HepG2 (cell line): ENCODE measurements around the gene DSTYK. TPM values are rescaled to one million over a fixed set of nuclear protein-coding genes. Genes with fewer than 3 reads are reported as not detected.
A peak's percentile ranks its signal among the peaks of the same experiment; 100 is the strongest.

ENCODE experiments used
- BCL6 ChIP-seq: IDR thresholded peaks from 2 replicates; pipeline ENCODE4 v1.6.1; 2016; ENCODE audit warnings: missing genetic modification reagents, missing compliant biosample characterization
- CREM ChIP-seq, 2 experiments: sonication (generic) in 1 of 2; formaldehyde crosslinking in 1 of 2; IDR thresholded peaks; 2 replicates each; pipeline versions ENCODE4 v1.4.0 to v1.6.1; 2016 to 2020; ENCODE audit warnings: antibody characterized with exemption in 1 of 2, mild to moderate bottlenecking in 1 of 2, missing genetic modification reagents in 1 of 2
- MYNN ChIP-seq: sonication (generic); formaldehyde crosslinking; IDR thresholded peaks from 2 replicates; pipeline ENCODE4 v1.4.0; 2020; ENCODE audit warnings: mild to moderate bottlenecking, low read depth, missing genetic modification reagents
- PTBP1 ChIP-seq: fragments of 200-400 bp; formaldehyde crosslinking; IDR thresholded peaks from 2 replicates; pipeline ENCODE4 v1.6.1; 2018; ENCODE audit warnings: low read length, low read depth; ENCODE audit not compliant: poor library complexity, severe bottlenecking
- RARG ChIP-seq: sonication (generic); formaldehyde crosslinking; IDR thresholded peaks from 2 replicates; pipeline ENCODE4 v1.4.0; 2020; ENCODE audit warnings: low read depth, mild to moderate bottlenecking, missing genetic modification reagents
- RELA ChIP-seq: sonication (generic); formaldehyde crosslinking; IDR thresholded peaks from 2 replicates; pipeline ENCODE4 v1.4.0; 2020; ENCODE audit warnings: missing genetic modification reagents
- RXRB ChIP-seq: IDR thresholded peaks from 2 replicates; pipeline ENCODE4 v1.6.1; 2016; ENCODE audit warnings: borderline replicate concordance, missing genetic modification reagents, missing compliant biosample characterization
- SP5 ChIP-seq: IDR thresholded peaks from 2 replicates; pipeline ENCODE4 v1.6.1; 2016; ENCODE audit warnings: low read depth, borderline replicate concordance
- ZNF232 ChIP-seq: sonication (generic); formaldehyde crosslinking; IDR thresholded peaks from 2 replicates; pipeline ENCODE4 v1.4.0; 2020; ENCODE audit warnings: missing genetic modification reagents, borderline replicate concordance
- ZNF652 ChIP-seq: IDR thresholded peaks from 2 replicates; pipeline ENCODE4 v1.6.1; 2016; ENCODE audit warnings: low read depth, borderline replicate concordance
- ZNF883 ChIP-seq: sonication (generic); formaldehyde crosslinking; IDR thresholded peaks from 2 replicates; pipeline ENCODE4 v1.5.1; 2020; ENCODE audit warnings: mild to moderate bottlenecking, missing genetic modification reagents; ENCODE audit errors: not compliant biosample characterization
- polyA plus RNA-seq, 8 experiments: library from polyadenylated mRNA; depleted of rRNA in 3 of 8; stranded (reverse) in 7 of 8; unstranded in 1 of 8; fragments of >200 nt; fragmentation: Illumina TruSeq in 4 of 8; extraction: Trizol in 4 of 8; gene quantifications; 2 replicates each; pipeline versions ENCODE4 v1.2.1 to v1.2.3, GENCODE V29; 2011 to 2016; ENCODE audit warnings: low read depth in 4 of 8, missing spikeins in 1 of 8, mixed read lengths in 1 of 8; ENCODE audit not compliant: insufficient read depth in 1 of 8
- total RNA-seq, 5 experiments: library from RNA; depleted of rRNA; stranded (reverse); fragments of >200 nt; fragmentation: Illumina TruSeq; extraction: Trizol; gene quantifications; 2 replicates each; pipeline ENCODE4 v1.2.3, GENCODE V29; 2016; ENCODE audit warnings: low read depth in 1 of 5
- TF ChIP-seq, protein P1 (sequence below): sonication (generic); formaldehyde crosslinking; IDR thresholded peaks from 2 replicates; pipeline ENCODE4 v1.4.0; 2020; ENCODE audit warnings: low read depth, missing genetic modification reagents
- TF ChIP-seq, protein P2 (sequence below): sonication (generic); formaldehyde crosslinking; IDR thresholded peaks from 2 replicates; pipeline ENCODE4 v1.5.1; 2020; ENCODE audit warnings: missing genetic modification reagents, mild to moderate bottlenecking, borderline replicate concordance
- TF ChIP-seq, protein P3 (sequence below): sonication (generic); formaldehyde crosslinking; IDR thresholded peaks from 2 replicates; pipeline ENCODE4 v1.5.1; 2020; ENCODE audit warnings: mild to moderate bottlenecking, moderate library complexity, missing genetic modification reagents
- TF ChIP-seq, protein P4 (sequence below): sonication (generic); formaldehyde crosslinking; IDR thresholded peaks from 2 replicates; pipeline ENCODE4 v1.5.0; 2020; ENCODE audit warnings: mild to moderate bottlenecking, low read depth, missing genetic modification reagents, borderline replicate concordance
- TF ChIP-seq, protein P5 (sequence below): sonication (generic); formaldehyde crosslinking; IDR thresholded peaks from 2 replicates; pipeline ENCODE4 v1.4.0; 2020; ENCODE audit warnings: missing genetic modification reagents
- TF ChIP-seq, protein P6 (sequence below): sonication (generic); formaldehyde crosslinking; IDR thresholded peaks from 2 replicates; pipeline ENCODE4 v1.8.0; 2022; ENCODE audit warnings: mild to moderate bottlenecking, missing genetic modification reagents

The DSTYK gene
- total and polyA plus RNA-seq, 2 of the 13 experiments (the other 11 are each of a cell fraction or from before 2014, with no cell fraction given) = 2.6 to 4.8 TPM

DNA sequence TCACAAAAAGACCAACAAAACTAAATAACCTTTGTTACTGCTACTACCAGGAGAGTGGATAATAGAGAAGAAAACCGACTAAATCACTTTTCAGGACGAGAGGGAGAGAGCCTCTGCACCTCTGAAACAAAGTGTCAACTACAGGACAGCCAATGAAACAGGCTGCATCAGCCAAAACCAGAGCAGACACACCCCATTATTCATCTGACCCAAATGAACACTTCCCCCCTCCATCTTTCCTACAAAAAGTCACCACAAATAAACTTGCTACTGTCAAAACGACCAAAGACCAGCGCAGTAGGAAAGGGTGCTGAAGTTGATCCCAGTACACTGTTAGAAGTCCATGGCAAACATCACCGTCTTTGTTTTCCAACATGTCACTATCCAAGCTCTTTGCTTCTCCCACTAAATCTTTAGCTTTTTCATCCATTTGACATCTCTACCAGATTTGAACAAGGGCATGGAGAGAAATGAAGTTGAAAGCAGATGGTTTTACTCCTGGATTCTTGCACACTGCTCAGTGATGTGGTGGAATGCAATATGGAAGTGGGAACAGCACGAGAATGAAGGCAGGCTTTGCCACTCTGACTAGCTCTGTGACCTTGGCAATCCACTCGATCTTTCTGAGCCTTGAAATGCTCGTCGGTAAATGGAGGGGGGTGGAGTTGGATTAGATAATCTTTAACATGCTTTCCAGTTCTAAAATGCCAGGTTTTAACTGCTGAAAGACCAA lies 20.5 kb downstream of the DSTYK start (continued):
- TF ChIP-seq ZNF883 (no peak), ZNF232 (no peak), RELA (CRISPR knock-in tag) (no peak), RARG (CRISPR knock-in tag) (no peak), PTBP1 (no peak), CREM (IDR thresholded peaks at IDR 0.05) (no peak), CREM (CRISPR knock-in tag; IDR thresholded peaks at IDR 0.05) (no peak), ZNF652 (no peak), RXRB (CRISPR knock-in tag) (peak; percentile 32; the same call in 1 of the 2 replicates), SP5 (CRISPR knock-in tag) (peak; percentile 70; the same call in 1 of the 2 replicates), BCL6 (CRISPR knock-in tag) (peak; percentile 58), MYNN (no peak)
- TF ChIP-seq, protein P1, sequence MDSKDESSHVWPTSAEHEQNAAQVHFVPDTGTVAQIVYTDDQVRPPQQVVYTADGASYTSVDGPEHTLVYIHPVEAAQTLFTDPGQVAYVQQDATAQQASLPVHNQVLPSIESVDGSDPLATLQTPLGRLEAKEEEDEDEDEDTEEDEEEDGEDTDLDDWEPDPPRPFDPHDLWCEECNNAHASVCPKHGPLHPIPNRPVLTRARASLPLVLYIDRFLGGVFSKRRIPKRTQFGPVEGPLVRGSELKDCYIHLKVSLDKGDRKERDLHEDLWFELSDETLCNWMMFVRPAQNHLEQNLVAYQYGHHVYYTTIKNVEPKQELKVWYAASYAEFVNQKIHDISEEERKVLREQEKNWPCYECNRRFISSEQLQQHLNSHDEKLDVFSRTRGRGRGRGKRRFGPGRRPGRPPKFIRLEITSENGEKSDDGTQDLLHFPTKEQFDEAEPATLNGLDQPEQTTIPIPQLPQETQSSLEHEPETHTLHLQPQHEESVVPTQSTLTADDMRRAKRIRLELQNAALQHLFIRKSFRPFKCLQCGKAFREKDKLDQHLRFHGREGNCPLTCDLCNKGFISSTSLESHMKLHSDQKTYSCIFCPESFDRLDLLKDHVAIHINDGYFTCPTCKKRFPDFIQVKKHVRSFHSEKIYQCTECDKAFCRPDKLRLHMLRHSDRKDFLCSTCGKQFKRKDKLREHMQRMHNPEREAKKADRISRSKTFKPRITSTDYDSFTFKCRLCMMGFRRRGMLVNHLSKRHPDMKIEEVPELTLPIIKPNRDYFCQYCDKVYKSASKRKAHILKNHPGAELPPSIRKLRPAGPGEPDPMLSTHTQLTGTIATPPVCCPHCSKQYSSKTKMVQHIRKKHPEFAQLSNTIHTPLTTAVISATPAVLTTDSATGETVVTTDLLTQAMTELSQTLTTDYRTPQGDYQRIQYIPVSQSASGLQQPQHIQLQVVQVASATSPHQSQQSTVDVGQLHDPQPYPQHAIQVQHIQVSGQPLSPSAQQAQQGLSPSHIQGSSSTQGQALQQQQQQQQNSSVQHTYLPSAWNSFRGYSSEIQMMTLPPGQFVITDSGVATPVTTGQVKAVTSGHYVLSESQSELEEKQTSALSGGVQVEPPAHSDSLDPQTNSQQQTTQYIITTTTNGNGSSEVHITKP (CRISPR knock-in tag) = no peak
- TF ChIP-seq, protein P2, sequence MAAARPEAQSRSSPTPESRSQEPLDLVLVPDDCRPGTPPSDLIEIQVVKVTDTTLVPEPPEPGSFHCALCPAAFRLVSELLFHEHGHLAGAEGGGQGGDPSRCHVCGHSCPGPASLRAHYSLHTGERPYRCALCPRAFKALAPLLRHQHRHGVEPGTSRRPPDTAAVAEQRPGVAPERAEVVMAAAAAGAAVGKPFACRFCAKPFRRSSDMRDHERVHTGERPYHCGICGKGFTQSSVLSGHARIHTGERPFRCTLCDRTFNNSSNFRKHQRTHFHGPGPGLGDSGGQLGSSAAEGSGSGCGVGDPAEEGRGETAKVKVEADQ = no peak
- TF ChIP-seq, protein P3, sequence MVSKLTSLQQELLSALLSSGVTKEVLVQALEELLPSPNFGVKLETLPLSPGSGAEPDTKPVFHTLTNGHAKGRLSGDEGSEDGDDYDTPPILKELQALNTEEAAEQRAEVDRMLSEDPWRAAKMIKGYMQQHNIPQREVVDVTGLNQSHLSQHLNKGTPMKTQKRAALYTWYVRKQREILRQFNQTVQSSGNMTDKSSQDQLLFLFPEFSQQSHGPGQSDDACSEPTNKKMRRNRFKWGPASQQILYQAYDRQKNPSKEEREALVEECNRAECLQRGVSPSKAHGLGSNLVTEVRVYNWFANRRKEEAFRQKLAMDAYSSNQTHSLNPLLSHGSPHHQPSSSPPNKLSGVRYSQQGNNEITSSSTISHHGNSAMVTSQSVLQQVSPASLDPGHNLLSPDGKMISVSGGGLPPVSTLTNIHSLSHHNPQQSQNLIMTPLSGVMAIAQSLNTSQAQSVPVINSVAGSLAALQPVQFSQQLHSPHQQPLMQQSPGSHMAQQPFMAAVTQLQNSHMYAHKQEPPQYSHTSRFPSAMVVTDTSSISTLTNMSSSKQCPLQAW (CRISPR knock-in tag) = peak; percentile 69
- TF ChIP-seq, protein P4, sequence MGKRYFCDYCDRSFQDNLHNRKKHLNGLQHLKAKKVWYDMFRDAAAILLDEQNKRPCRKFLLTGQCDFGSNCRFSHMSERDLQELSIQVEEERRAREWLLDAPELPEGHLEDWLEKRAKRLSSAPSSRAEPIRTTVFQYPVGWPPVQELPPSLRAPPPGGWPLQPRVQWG = no peak
- TF ChIP-seq, protein P5, sequence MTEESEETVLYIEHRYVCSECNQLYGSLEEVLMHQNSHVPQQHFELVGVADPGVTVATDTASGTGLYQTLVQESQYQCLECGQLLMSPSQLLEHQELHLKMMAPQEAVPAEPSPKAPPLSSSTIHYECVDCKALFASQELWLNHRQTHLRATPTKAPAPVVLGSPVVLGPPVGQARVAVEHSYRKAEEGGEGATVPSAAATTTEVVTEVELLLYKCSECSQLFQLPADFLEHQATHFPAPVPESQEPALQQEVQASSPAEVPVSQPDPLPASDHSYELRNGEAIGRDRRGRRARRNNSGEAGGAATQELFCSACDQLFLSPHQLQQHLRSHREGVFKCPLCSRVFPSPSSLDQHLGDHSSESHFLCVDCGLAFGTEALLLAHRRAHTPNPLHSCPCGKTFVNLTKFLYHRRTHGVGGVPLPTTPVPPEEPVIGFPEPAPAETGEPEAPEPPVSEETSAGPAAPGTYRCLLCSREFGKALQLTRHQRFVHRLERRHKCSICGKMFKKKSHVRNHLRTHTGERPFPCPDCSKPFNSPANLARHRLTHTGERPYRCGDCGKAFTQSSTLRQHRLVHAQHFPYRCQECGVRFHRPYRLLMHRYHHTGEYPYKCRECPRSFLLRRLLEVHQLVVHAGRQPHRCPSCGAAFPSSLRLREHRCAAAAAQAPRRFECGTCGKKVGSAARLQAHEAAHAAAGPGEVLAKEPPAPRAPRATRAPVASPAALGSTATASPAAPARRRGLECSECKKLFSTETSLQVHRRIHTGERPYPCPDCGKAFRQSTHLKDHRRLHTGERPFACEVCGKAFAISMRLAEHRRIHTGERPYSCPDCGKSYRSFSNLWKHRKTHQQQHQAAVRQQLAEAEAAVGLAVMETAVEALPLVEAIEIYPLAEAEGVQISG (CRISPR knock-in tag) = no peak
- TF ChIP-seq, protein P6, sequence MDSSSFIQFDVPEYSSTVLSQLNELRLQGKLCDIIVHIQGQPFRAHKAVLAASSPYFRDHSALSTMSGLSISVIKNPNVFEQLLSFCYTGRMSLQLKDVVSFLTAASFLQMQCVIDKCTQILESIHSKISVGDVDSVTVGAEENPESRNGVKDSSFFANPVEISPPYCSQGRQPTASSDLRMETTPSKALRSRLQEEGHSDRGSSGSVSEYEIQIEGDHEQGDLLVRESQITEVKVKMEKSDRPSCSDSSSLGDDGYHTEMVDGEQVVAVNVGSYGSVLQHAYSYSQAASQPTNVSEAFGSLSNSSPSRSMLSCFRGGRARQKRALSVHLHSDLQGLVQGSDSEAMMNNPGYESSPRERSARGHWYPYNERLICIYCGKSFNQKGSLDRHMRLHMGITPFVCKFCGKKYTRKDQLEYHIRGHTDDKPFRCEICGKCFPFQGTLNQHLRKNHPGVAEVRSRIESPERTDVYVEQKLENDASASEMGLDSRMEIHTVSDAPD (CRISPR knock-in tag) = no peak
